Endothelial cell (in vitro differentiated cells): Measurements from ENCODE around the gene KLHL36. TPM values are rescaled to one million over a fixed set of nuclear protein-coding genes. Genes with fewer than 3 reads are reported as not detected.
A peak's percentile ranks its signal among the peaks of the same experiment; 100 is the strongest.

Source experiments
- DNase-seq: peaks from one replicate; pipeline ENCODE4 v3.0.0; 2021; ENCODE audit warnings: low spot score
- H3K27ac Mint-ChIP-seq: one replicate; pipeline ENCODE4 v1.8.0; 2021; ENCODE audit warnings: mixed read lengths, inconsistent platforms; ENCODE audit not compliant: unreplicated experiment
- H3K27me3 Mint-ChIP-seq: one replicate; pipeline ENCODE4 v1.8.0; 2021; ENCODE audit warnings: mild to moderate bottlenecking, moderate library complexity, mixed read lengths, inconsistent platforms; ENCODE audit not compliant: unreplicated experiment
- H3K36me3 Mint-ChIP-seq: one replicate; pipeline ENCODE4 v1.8.0; 2021; ENCODE audit warnings: mild to moderate bottlenecking, low read depth, mixed read lengths, inconsistent platforms; ENCODE audit not compliant: unreplicated experiment
- H3K4me1 Mint-ChIP-seq: one replicate; pipeline ENCODE4 v1.8.0; 2021; ENCODE audit warnings: mild to moderate bottlenecking, mixed read lengths, inconsistent platforms; ENCODE audit not compliant: unreplicated experiment
- H3K4me3 Mint-ChIP-seq: one replicate; pipeline ENCODE4 v1.8.0; 2021; ENCODE audit warnings: mild to moderate bottlenecking, mixed read lengths, inconsistent platforms; ENCODE audit not compliant: unreplicated experiment
- H3K9me3 Mint-ChIP-seq: one replicate; pipeline ENCODE4 v1.8.0; 2021; ENCODE audit warnings: mixed read lengths, inconsistent platforms; ENCODE audit not compliant: unreplicated experiment
- total RNA-seq: library from RNA; stranded (reverse); fragmentation: NEBNext Ultra II Directional; extraction: Animal tissue kit (Norgen Biotek cat#: 25700); gene quantifications from one replicate; pipeline ENCODE4 v1.2.1, GENCODE V29; 2021; ENCODE audit not compliant: unreplicated experiment
- TF ChIP-seq, protein P1 (sequence below): fragments of 200-600 bp; sonication (generic); IDR thresholded peaks from one replicate; pipeline ENCODE4 v1.5.0; 2021; ENCODE audit warnings: antibody characterized with exemption; ENCODE audit not compliant: unreplicated experiment

KLHL36 gene
- total RNA-seq, 1 donor from 2014 or later, result 40.8 TPM

DNA sequence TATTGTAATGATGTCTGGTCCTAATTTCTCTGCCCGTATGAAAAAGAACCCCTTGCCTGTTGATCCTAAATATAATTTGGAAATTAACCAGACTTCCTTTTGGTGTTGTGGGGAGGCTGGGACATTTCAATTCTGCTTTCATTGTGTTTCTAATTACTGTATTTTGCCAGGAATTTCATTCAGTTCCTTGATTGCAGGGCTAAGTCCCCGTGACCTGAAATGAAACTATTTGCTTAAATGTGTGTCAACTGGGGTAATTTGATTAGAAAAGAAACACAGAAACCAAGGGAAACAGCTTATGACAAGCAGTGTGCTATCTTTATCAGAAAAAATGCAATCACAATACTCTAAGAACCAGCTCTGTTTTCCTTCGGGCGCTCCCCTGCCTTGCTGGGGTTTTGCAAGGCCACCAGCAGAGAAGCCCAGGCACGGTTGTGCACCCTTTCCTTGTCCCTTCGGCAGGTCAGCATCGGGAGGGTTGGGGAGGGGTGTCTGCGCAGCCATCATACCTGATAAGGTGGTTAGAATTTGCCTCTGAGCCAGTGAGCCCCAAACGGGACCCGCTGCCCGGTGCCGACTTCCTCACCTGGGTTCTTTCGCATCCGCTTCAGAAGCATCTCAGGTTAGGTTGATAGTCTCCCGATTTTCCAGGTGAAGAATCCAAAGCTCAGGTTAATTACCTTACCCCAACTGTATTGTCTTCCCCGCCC is 19.4 kb downstream of the KLHL36 start:
- DNase-seq, result no peak
- Mint-ChIP-seq H3K36me3 (peaks cover 10% of the 10 kb centered on the region), H3K27me3 (no peaks in the 10 kb centered on the region), H3K4me1 (peaks cover 2% of the 10 kb centered on the region), H3K9me3 (no peaks in the 10 kb centered on the region), H3K27ac (peak overlapping the region; percentile 42), H3K4me3 (no peak overlapping the region)
- TF ChIP-seq, protein P1, sequence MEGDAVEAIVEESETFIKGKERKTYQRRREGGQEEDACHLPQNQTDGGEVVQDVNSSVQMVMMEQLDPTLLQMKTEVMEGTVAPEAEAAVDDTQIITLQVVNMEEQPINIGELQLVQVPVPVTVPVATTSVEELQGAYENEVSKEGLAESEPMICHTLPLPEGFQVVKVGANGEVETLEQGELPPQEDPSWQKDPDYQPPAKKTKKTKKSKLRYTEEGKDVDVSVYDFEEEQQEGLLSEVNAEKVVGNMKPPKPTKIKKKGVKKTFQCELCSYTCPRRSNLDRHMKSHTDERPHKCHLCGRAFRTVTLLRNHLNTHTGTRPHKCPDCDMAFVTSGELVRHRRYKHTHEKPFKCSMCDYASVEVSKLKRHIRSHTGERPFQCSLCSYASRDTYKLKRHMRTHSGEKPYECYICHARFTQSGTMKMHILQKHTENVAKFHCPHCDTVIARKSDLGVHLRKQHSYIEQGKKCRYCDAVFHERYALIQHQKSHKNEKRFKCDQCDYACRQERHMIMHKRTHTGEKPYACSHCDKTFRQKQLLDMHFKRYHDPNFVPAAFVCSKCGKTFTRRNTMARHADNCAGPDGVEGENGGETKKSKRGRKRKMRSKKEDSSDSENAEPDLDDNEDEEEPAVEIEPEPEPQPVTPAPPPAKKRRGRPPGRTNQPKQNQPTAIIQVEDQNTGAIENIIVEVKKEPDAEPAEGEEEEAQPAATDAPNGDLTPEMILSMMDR, result no peak

DNA sequence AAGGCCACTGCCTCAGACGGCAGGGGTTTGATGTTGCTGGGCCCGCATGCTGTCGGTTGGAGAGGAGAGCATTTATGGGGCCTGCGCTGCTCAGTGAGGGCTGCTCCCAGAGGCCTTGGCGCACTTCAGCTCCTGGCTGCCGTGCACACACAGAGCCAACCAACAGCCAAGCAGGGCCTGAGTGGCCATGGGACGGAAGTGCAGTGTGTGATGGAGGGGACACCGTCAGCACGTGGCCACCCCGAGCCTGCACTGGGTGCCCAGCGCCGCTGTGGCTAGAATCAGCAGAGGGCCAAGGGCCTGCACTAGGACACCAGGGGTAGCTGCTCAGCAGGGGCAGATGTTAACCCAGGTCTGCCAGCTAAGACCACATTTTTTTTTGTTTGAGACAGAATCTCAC is 21.8 kb downstream of the KLHL36 start:
- no peak overlapping the region for H3K27ac Mint-ChIP-seq
- DNase-seq, result no peak
- H3K4me1 Mint-ChIP-seq, result peaks cover 2% of the 10 kb centered on the region
- no peaks in the 10 kb centered on the region for H3K36me3 Mint-ChIP-seq
- H3K4me3 Mint-ChIP-seq, result no peak overlapping the region
- no peaks in the 10 kb centered on the region for H3K9me3 Mint-ChIP-seq
- peaks cover 3% of the 10 kb centered on the region for H3K27me3 Mint-ChIP-seq
- TF ChIP-seq, protein P1, result no peak

DNA sequence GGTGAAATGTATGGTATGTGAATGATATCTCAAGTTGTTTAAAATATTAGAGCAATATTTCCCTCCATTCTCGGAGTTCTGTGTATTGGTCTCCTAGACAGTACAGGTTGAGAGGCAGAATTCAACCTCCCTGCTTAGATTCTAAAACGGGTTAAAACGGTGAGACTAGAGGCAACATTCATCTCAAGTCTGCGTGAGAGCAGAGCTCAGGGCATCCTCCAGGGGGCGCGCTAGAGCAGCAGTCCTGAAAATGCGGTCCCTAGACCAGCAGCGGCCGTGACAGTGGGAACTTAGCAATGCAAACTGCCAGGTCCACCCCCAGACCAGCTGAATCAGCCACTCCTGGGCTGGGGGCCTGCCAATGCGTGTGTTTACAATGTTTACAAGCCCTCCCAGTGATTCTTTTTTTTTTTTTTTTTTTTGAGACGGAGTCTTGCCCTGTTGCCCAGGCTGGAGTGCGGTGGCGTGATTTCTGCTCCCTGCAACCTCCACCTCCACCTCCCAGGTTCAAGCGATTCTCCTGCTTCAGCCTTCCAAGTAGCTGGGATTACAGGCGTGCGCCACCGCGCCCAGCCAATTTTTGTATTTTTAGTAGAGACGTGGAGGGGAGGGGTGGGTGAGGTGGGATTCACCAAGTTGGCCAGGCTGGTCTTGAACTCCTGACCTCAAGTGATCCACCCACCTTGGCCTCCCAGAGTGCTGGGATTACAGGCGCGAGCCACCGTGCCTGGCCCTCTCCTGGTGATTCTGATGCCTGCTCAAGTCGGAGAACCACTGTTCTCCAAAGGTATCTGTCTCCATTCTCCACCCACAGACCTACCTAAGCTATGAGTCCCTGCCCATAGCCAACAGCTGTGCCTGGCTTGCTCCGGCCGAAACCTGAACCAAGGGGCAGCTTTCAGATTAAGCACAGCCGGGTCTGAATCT is 24.2 kb downstream of the KLHL36 start:
- Mint-ChIP-seq H3K4me3 (no peak overlapping the region), H3K27ac (peak overlapping the region; percentile 0), H3K4me1 (peaks cover under 1% of the 10 kb centered on the region), H3K9me3 (no peaks in the 10 kb centered on the region), H3K36me3 (no peaks in the 10 kb centered on the region), H3K27me3 (peaks cover 3% of the 10 kb centered on the region)
- DNase-seq, result peak; percentile 86
- TF ChIP-seq, protein P1, result peak; percentile 93

DNA sequence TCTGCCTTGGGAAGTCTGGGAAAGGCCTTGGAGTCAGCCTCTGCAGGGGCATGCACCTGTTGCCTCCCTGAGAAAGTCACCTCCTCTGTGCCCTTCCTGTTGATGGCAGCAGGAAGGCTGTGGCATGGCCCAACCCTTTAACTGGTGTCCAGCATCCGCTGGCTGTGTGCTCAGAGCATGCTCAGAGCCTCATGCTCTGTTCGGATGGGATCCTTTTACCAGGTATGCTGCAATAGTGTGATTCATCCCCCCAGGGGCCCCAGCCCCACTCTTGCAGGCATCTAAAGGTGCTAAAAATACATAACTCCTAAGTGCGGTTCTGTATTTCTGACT is 24.9 kb downstream of the KLHL36 start:
- Mint-ChIP-seq H3K4me1 (no peaks in the 10 kb centered on the region), H3K27ac (no peak overlapping the region), H3K9me3 (no peaks in the 10 kb centered on the region), H3K4me3 (no peak overlapping the region), H3K36me3 (no peaks in the 10 kb centered on the region), H3K27me3 (peaks cover 6% of the 10 kb centered on the region)
- TF ChIP-seq, protein P1, result no peak
- DNase-seq, result no peak

DNA sequence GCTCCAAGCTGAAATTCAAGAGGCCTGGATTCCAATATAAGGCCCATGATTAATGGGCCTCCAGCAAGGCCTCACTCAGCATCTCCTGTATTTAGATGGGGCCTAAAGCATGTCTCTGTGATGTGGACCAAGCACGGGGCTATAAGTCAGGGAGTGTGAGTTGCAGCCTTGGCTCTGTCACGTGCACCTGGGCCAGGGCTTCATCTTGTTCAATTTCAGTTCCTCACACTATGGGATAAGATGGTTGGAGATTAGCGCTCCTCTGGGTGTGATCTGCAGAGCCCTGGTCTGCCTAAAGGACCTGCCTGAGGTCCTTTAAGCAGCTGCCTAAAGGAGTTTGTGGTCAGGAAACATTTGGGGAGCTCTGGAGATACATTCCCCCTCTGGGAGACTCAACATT is 25.2 kb downstream of the KLHL36 start:
- TF ChIP-seq, protein P1, result no peak
- no peaks in the 10 kb centered on the region for H3K9me3 Mint-ChIP-seq
- no peak for DNase-seq

More for the DNA sequence above, 25.2 kb downstream of the KLHL36 start:
- Mint-ChIP-seq H3K27me3 (peaks cover 6% of the 10 kb centered on the region), H3K36me3 (no peaks in the 10 kb centered on the region), H3K4me1 (no peaks in the 10 kb centered on the region), H3K4me3 (no peak overlapping the region), H3K27ac (no peak overlapping the region)
